Measurements from ENCODE around the gene DLL4. TPM values are rescaled to one million over a fixed set of nuclear protein-coding genes. Genes with fewer than 3 reads are reported as not detected.

Gene DLL4
- under 1 TPM; 0.11 to 0.14 TPM for total RNA-seq
- 0.04 TPM for polyA plus RNA-seq (2013, experiment 1 of 2)
- polyA plus RNA-seq (2013, experiment 2 of 2): 0.26 TPM
- total RNA-seq: 0 to 6.2 (median 0.08) reads per million in 172 experiments

DNA sequence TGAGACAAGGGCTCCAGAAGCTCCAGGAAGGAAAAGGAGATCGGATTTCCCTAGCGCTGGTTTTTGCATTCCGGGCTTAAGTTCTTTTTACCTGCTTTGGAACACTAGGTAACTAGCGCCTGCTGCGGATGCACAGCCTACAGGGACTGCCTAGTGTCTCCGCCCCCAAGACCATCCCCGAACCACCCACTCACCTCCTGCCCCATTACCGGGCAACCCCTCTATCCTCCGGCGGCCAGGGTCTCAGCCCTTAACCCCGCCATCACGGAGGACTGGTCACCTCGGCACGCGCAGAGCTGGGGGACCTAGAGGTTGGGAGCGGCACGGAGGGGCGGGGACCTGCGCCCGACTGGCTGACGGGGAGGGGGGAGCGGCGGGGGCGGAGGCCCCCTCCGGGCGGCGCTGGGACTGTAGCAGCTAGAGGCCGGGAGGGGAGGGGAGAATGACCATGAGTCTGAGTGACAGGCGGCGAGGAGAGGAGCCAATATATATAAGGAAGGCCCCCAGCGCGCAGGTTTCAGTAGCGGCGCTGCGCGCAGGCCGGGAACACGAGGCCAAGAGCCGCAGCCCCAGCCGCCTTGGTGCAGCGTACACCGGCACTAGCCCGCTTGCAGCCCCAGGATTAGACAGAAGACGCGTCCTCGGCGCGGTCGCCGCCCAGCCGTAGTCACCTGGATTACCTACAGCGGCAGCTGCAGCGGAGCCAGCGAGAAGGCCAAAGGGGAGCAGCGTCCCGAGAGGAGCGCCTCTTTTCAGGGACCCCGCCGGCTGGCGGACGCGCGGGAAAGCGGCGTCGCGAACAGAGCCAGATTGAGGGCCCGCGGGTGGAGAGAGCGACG, at the start of gene DLL4:
DLL4 (plus strand) TSS at position 520 of the 839 bp plus-strand sequence. CDS start 329 bp downstream, outside the sequence.
- Mint-ChIP-seq H3K4me1 (ENCODE audit: low read depth) (peaks cover 56% of the 10 kb centered on the region), H3K27ac (no peak within 1 kb of the TSS), H3K27me3 (peaks cover 83% of the 10 kb centered on the region), H3K36me3 (ENCODE audit: low read depth) (no peaks in the 10 kb centered on the region), H3K9me3 (no peaks in the 10 kb centered on the region), H3K4me3 (peak within 1 kb of the TSS; percentile 81)
- Histone ChIP-seq H3K4me3 (ENCODE audit: low read length) (peak within 1 kb of the TSS; percentile 49), H3K36me3 (ENCODE audit: insufficient read depth, low read length) (no peaks in the 10 kb centered on the region), H3K27ac (ENCODE audit: low read depth in 1 of 2, low read length in 2 of 2) (no peak within 1 kb of the TSS), H3K4me1 (ENCODE audit: insufficient read depth, low read length) (peaks cover 64% of the 10 kb centered on the region), H3K27me3 (ENCODE audit: control insufficient read depth in 1 of 2, insufficient read depth in 2 of 2, low read length in 2 of 2) (peaks cover 67 to 74% of the 10 kb centered on the region in 2 experiments), H3K9me3 (ENCODE audit: control insufficient read depth in 1 of 2, insufficient read depth in 1 of 2, low read length in 2 of 2) (peaks cover 0 to 36% of the 10 kb centered on the region in 2 experiments)
- ChIA-PET POLR2A (interaction anchor here (0.8 to 5.9 kb wide), 6 partner anchors 12 to 35 kb away, joined by 3 to 49 read pairs (median 4); partner anchors contain the start of genes CHAC1 and VPS18), CTCF (interaction anchor here (2.4 to 4.8 kb wide), 2 partner anchors 12 to 25 kb away, joined by 7 to 43 read pairs; no protein-coding TSS in a partner anchor)
- intact Hi-C loops (cut with DNase I, micrococcal nuclease): loop anchor here in 1 of 2 experiments (2.0 kb wide), 1 partner anchor 14 kb away; no protein-coding TSS in a partner anchor
- TF ChIP-seq, protein P1, sequence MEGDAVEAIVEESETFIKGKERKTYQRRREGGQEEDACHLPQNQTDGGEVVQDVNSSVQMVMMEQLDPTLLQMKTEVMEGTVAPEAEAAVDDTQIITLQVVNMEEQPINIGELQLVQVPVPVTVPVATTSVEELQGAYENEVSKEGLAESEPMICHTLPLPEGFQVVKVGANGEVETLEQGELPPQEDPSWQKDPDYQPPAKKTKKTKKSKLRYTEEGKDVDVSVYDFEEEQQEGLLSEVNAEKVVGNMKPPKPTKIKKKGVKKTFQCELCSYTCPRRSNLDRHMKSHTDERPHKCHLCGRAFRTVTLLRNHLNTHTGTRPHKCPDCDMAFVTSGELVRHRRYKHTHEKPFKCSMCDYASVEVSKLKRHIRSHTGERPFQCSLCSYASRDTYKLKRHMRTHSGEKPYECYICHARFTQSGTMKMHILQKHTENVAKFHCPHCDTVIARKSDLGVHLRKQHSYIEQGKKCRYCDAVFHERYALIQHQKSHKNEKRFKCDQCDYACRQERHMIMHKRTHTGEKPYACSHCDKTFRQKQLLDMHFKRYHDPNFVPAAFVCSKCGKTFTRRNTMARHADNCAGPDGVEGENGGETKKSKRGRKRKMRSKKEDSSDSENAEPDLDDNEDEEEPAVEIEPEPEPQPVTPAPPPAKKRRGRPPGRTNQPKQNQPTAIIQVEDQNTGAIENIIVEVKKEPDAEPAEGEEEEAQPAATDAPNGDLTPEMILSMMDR (IDR thresholded peaks at IDR 0.05): no peak
- ATAC-seq (ENCODE audit: poor library complexity) (peak; percentile 50), DNase-seq (peak in 5 of 14 experiments; percentile 36 to 67 (median 48))

DNA sequence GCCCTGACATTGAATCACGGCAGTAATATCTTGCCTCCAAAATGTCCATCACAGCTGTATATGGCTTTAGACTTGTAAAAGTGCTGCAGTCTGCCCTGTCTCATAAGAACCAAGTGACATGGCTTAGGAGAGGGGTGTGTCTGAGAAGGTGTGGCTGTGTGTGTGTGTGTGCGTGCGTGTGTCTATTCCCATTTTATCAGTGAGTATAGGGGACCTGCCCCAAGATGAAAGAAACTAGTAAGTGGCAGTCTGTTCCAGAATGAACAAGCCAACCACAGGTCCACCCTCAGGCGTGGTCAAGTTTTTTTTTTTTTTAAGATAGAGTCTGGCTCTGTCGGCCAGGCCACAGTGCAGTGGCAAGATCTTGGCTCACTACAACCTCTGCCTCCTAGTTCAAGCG, 49.5 kb upstream of the DLL4 start:
- no peaks in the 10 kb centered on the region for H3K27me3 Mint-ChIP-seq
- no peak overlapping the region for H3K4me3 Mint-ChIP-seq
- POLR2A ChIA-PET: interaction anchor here (1.3 kb wide), 1 partner anchor 14 kb away, joined by 4 read pairs; the partner anchor contains the start of gene VPS18
- peaks cover 4% of the 10 kb centered on the region for H3K4me1 Mint-ChIP-seq (ENCODE audit: low read depth)
- intact Hi-C loops (cut with DNase I, micrococcal nuclease): no loop called here
- DNase-seq (no peak), ATAC-seq (ENCODE audit: poor library complexity) (no peak)
- Histone ChIP-seq H3K27me3 (ENCODE audit: control insufficient read depth in 1 of 2, insufficient read depth in 2 of 2, low read length in 2 of 2) (no peaks in the 10 kb centered on the region), H3K4me3 (ENCODE audit: low read length) (no peak overlapping the region), H3K36me3 (ENCODE audit: insufficient read depth, low read length) (no peaks in the 10 kb centered on the region), H3K4me1 (ENCODE audit: insufficient read depth, low read length) (peaks cover 8% of the 10 kb centered on the region), H3K27ac (ENCODE audit: low read depth in 1 of 2, low read length in 2 of 2) (no peak overlapping the region), H3K9me3 (ENCODE audit: control insufficient read depth in 1 of 2, insufficient read depth in 1 of 2, low read length in 2 of 2) (no peaks in the 10 kb centered on the region)
- no peaks in the 10 kb centered on the region for H3K36me3 Mint-ChIP-seq (ENCODE audit: low read depth)
- no peaks in the 10 kb centered on the region for H3K9me3 Mint-ChIP-seq
- CTCF ChIA-PET: interaction anchor here (1.4 kb wide), 1 partner anchor 21 kb away, joined by 6 read pairs; no protein-coding TSS in a partner anchor
- no peak overlapping the region for H3K27ac Mint-ChIP-seq
- TF ChIP-seq, protein P1 (IDR thresholded peaks at IDR 0.05): no peak

DNA sequence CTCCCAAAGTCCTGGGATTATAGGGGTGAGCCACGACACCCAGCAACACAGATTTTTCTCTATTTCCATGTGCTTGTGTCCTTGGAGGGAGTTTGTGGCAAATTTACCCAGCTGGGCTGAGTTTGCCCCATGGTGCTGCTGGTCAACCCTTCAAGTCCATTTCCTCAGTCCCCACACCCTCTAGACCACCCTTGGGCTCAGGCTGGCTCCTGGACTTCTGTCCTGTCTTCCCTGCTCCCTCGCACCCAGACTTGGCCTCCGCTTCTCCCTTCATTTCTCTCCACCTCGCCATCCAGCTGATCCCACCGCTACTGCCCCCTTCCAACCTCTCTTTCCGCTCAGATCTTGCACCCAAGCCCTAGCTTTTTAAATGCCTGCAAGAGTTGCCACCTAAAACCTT, 47.8 kb upstream of the DLL4 start:
- ATAC-seq (ENCODE audit: poor library complexity) (no peak), DNase-seq (no peak)
- Mint-ChIP-seq H3K4me3 (no peak overlapping the region), H3K36me3 (ENCODE audit: low read depth) (no peaks in the 10 kb centered on the region), H3K9me3 (no peaks in the 10 kb centered on the region), H3K4me1 (ENCODE audit: low read depth) (peaks cover 10% of the 10 kb centered on the region), H3K27me3 (peaks cover 4% of the 10 kb centered on the region), H3K27ac (no peak overlapping the region)
- peaks cover 8% of the 10 kb centered on the region for H3K4me1 ChIP-seq (ENCODE audit: insufficient read depth, low read length)
- CTCF ChIA-PET: interaction anchor here (1.4 to 2.0 kb wide), 2 partner anchors 13 to 24 kb away, joined by 3 to 10 read pairs; partner anchors contain the start of gene VPS18
- H3K36me3 ChIP-seq (ENCODE audit: insufficient read depth, low read length): no peaks in the 10 kb centered on the region
- POLR2A ChIA-PET: no interaction called here
- H3K4me3 ChIP-seq (ENCODE audit: low read length): no peak overlapping the region
- H3K27ac ChIP-seq (ENCODE audit: low read depth in 1 of 2, low read length in 2 of 2): no peak overlapping the region
- H3K27me3 ChIP-seq (ENCODE audit: control insufficient read depth in 1 of 2, insufficient read depth in 2 of 2, low read length in 2 of 2): no peaks in the 10 kb centered on the region
- TF ChIP-seq, protein P1 (IDR thresholded peaks at IDR 0.05): no peak
- intact Hi-C loops (cut with DNase I, micrococcal nuclease): no loop called here
- H3K9me3 ChIP-seq (ENCODE audit: control insufficient read depth in 1 of 2, insufficient read depth in 1 of 2, low read length in 2 of 2): no peaks in the 10 kb centered on the region

Measured in CD4-positive, alpha-beta T cell (primary cell).